HS-5 (cell line): ENCODE data around the gene TTC33.
A peak's percentile ranks its signal among the peaks of the same experiment; 100 is the strongest.

Source experiments
- DNase-seq: peaks from one replicate; pipeline ENCODE4 v3.0.0-alpha.2; 2012; ENCODE audit warnings: low read depth

TTC33 gene

DNA sequence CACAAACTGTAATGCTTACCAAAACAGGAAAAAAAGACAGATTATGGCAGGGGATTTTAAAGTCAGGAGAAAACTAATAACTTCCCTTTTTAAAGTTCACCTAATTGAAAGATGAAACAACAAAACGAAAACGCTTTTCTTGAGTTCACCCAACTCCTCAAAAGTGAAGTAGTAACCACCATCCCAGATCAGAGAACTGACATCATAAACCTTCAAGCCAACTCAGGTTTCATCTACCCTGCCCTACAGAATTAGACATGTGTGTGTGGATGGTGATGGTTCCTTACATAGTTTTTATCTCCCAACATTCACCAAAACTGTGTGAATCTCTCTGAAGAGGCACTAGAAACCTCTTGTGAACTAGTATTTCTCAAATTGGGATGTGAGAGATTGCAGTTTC, 271.3 kb downstream of the TTC33 start:
- DNase-seq: no peak

DNA sequence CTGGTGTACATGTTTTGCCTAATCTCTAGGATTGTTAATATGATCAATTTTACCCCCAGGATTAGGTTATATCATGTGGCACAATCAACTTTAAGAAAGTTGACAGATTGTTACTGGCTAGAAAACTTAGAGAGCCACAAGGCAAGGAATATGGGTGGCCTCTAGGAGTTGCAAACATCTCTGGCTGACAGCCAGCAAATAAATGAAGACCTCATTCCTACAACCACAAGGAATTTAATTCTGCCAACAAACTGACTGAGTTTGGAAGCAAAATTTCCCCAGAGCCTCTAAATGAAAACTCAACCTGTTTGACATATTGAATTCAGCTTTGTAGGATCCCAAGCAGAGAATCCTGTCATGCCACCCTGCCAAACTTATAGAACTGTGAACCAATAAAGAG, 272.4 kb downstream of the TTC33 start:
- no peak for DNase-seq

DNA sequence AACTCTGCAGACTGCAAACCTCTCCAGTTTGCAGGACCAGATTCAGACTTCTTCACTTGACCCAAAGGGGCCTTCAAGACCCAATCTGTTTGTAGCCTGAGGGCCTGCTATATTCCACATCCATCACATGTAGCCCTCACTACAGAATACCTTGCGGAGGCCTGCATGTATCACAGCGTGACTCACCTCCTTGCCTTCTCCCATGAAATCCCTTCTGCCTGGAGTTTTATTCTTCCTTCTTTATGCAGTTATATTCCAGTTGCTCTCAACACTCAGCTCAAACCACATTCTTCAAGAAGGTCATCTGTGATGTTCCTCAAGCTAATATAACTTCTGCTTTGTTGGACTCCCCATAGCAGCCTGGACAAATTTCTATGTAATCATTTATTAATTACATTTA, 274.5 kb downstream of the TTC33 start:
- DNase-seq: no peak

DNA sequence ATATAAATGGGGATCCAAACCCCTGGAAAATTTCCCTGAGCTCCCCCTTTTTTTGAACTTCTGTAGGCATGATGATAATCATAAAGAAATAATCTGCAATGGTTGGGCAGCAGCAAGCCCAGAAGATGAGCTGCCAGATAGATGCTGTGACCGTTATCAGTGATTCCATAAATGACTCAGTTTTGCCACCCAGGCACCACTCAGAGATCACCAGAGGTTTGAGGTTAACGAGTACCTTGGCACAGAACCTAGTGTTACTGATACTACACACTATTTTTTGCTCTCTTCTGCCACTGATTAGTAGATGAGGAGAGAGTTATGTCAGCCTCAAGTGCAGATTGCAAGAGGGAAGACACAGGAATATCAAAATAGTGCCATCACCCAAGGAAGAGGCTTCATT, 275.4 kb downstream of the TTC33 start:
- no peak for DNase-seq

DNA sequence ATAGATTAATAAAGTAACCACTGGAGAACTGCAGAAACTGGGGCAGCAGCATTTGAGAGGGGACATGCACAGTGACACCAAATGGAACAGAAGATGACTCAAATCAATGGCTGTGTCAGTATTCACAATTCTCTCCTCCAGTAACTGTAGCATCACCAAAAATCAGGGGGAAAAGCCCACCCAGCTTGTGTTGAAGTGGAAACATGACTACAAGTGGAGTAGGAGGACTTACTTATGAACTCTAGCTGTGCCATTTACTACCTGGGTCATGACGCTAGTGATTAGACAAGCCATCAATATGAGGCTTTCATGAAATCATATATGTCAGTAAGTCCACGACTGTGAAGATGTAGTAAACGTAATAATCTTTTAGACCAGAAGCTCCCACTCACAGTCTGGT, 275.8 kb downstream of the TTC33 start:
- no peak for DNase-seq

DNA sequence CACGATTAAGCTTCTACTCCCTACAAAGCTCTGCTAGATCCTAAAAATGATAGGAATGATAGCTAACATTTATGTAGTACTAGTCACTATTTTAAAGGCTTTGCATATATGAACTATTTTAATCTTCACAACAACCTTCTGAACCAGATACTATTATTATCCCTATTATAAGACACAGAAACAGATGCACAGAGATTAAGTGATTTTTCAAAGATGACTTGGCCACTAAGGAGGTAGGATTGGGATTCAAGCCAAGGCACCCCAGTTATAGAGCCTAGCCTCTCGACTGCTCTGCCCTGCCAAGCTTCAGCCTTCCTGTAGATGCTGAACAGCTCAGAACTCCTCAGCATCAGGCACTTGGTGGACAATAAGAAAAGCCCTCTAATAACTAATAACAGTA, 277.0 kb downstream of the TTC33 start:
- DNase-seq: no peak

DNA sequence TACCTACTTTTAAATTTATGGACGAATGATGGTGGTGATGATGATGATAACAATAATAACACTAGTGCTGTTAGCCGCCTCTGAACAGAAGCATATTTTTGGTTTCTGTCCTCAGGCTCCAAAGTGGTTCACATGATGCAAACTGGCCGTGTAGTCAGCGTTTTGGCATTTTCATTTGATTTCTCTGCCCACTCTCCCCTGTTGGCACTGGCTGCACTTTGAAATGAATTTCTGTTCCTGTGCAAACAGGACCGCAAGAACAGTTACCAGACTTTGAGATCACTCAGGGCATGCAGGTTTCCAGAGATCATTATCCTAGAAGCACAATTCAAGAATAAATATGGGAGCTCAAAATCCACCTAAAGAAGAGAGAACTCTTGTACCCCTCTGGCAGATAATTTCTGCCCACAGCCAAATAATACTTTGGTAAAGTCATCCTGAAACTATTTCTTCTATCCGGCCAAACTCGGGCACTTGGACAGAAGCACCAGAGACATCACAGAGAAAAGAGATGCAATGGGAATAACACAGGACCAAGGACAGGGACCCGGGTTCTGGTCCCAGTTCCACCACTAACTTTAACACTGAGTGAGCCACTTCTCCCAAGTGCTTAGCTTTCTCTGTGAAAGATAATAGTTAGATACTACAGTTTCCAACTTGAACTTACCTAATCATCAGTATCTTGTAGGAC, 277.8 kb downstream of the TTC33 start:
- peak; percentile 64 for DNase-seq

DNA sequence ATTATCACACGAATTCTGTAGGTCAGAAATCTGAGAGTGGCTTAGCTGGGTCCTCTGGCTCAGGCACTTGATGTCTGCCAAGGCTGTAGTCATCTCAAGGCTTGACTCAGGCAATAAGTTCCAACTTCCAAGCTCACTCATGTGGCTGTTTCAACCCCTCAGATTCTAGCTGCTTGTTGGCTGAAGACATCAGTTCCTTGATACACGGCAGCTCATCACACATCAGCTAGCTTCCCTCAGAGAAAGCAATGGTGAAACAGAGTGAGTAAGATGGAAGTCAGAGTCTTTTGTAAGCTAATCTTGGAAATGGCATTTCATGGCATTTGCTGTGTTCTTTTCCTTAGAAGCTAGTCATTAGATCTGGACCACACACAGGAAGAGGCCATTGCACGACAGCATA, 280.2 kb downstream of the TTC33 start:
- DNase-seq: no peak

DNA sequence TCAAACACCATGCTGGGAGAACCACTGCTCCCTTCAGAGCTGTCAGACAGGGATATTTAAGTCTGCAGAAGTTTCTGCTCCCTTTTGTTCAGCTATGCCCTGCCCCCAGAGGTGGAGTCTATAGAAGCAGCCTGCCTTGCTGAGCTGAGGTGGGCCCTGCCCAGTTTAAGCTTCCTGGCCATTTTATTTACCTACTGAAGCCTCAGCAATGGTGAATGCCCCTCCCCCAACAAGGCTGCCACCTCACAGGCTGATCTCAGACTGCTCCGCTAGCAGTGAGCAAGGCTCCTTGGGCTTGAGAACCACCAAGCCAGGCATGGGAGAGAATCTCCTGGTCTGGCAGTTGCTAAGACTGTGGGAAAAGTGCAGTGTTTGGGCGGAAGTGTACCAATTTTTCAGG, 281.5 kb downstream of the TTC33 start:
- no peak for DNase-seq

DNA sequence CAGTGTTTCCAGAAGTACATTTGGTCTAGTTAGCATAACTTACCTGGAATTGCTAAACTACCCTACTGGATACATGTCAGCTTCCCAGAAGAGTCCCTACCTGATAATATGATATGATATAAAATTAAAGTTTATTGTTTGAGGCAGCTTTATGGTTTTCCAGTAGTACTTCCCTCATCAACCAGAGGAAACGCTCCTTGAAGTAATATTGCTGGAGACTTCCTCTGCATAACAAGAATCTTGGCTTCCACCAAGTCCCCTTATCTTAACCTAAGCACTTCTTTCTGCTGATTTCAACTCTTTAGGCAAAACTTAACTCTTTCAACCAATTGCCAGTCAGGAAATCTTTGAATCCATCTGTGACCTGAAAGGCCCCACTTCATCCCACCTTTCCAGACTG, 290.3 kb downstream of the TTC33 start:
- DNase-seq: no peak

DNA sequence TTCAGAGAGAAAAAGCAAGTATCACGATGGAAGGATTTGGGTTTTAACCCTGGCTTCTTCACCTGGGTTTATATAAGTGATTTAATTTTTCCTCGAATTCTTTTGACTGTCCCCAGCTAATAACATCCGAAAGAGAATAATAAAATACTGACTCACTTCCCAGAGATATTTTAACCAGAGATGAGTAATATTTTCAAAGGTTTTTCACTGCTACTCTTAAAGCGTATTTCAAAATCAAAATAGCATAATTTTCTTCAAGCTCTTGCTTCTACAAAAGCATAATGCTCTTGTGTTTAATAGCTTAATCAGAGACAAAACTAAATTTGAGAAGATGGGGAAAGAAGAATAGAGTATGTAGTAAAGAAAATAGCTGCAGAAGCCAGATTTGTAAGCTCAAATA, 291.2 kb downstream of the TTC33 start:
- DNase-seq: no peak
